Activated naive CD8-positive, alpha-beta T cell (primary cell): Measurements from ENCODE around the gene STX11.
"Not testable (repeated sequence)": the region's sequence is repeated elsewhere in the genome, so short reads cannot be mapped to it uniquely, and the experiment has no call there.

ENCODE experiments used
- H3K27ac Mint-ChIP-seq: one replicate; pipeline ENCODE4 v1.8.0; 2021; ENCODE audit warnings: mixed read lengths
- H3K27me3 Mint-ChIP-seq: one replicate; pipeline ENCODE4 v1.8.0; 2021; ENCODE audit warnings: mixed read lengths
- H3K36me3 Mint-ChIP-seq: one replicate; pipeline ENCODE4 v1.8.0; 2021; ENCODE audit warnings: mixed read lengths
- H3K4me1 Mint-ChIP-seq: one replicate; pipeline ENCODE4 v1.8.0; 2021; ENCODE audit warnings: low read depth, mixed read lengths
- H3K4me3 Mint-ChIP-seq: one replicate; pipeline ENCODE4 v1.8.0; 2021; ENCODE audit warnings: mild to moderate bottlenecking, mixed read lengths
- H3K9me3 Mint-ChIP-seq: one replicate; pipeline ENCODE4 v1.8.0; 2021; ENCODE audit warnings: low read depth, mixed read lengths

STX11 gene

DNA sequence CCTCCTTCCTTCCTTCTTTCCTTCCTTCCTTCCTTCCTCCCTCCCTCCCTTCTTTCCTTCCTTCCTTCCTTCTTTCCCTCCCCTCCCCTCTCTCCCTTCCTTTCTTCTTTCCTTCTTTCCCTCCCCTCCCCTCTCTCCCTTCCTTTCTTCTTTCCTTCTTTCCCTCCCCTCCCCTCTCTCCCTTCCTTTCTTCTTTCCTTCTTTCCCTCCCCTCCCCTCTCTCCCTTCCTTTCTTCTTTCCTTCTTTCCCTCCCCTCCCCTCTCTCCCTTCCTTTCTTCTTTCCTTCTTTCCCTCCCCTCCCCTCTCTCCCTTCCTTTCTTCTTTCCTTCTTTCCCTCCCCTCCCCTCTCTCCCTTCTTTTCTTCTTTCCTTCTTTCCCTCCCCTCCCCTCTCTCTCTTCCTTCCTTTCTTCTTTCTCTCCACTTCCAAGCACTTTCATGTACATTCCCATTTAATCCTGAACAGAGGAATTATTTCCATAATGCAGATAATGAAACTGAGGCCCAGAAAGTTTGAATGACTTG is 18.1 kb upstream of the STX11 start:
- peaks cover 21% of the 10 kb centered on the region for H3K4me1 Mint-ChIP-seq
- not testable (repeated sequence) for H3K4me3 Mint-ChIP-seq, H3K27me3 Mint-ChIP-seq, H3K36me3 Mint-ChIP-seq, H3K9me3 Mint-ChIP-seq
- H3K27ac Mint-ChIP-seq, result peak overlapping the region; percentile 25

DNA sequence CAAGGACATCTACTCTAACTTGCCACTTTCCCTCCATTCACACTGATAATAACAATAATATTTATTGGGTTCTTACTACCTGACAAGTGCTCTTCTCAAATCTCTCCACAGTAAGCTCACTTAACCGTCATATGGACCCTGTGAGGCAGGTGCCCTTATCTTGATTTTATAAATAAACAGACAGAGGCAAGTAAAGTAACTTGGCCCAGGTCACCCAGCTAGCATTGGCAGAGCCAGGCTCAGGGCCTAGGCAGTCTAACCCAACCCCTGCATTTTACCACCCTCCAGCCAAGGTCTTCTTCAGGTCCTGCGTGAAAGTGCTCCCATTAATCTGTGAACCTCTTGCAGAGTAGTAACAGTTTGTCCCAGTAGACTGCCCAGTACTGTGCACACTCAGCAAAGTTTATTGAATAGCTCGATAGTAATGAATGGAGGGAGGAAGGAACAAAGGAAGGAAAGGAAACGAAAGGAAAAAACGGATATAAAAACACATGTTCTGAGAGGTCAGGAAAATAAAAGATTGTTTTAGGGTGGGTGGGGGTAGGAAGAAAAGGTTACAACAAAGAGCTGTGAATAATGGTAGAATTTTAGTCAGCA is 17.0 kb upstream of the STX11 start:
- H3K36me3 Mint-ChIP-seq, result no peaks in the 10 kb centered on the region
- H3K4me1 Mint-ChIP-seq, result peaks cover 21% of the 10 kb centered on the region
- no peaks in the 10 kb centered on the region for H3K9me3 Mint-ChIP-seq
- peaks cover 2% of the 10 kb centered on the region for H3K27me3 Mint-ChIP-seq
- H3K27ac Mint-ChIP-seq, result no peak overlapping the region
- H3K4me3 Mint-ChIP-seq, result no peak overlapping the region

DNA sequence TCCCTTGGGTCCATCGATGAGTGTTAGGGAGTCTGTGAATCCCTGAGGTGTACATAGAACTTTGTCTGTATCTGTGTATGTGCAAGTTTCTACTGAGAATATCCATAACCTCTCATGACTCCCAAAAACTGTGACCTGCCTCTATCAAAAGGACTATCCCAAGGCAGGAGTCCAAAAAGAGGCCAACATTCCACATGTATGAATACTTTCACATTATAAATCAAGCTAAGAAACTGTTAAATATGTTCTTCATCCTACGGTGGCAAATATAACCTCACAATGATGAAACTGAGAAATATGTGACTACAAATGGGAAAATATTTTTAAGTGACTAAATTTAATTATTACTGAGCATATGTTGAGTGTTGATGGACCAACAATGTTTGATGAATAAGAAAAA is 16.1 kb upstream of the STX11 start:
- Mint-ChIP-seq H3K9me3 (no peaks in the 10 kb centered on the region), H3K27me3 (no peaks in the 10 kb centered on the region), H3K4me3 (no peak overlapping the region), H3K27ac (no peak overlapping the region), H3K4me1 (peaks cover 21% of the 10 kb centered on the region), H3K36me3 (no peaks in the 10 kb centered on the region)

DNA sequence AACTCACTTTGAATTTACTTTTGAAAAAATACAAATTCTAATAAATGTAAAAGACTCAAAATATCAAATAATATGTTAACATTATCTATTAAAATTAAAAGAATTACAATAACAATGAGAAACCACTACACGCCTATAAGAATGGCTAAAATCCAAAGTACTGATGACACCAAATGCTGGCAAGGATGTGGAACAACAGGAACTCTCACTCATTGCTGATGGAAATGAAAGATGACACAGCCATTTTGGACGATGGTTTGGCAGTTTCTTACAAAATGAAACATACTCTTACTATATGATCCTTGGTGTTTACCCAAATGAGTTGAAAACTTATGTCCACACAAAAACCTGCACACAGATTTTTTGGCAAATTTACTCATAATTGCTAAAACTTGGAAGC is 15.6 kb upstream of the STX11 start:
- Mint-ChIP-seq H3K27me3 (no peaks in the 10 kb centered on the region), H3K27ac (no peak overlapping the region), H3K36me3 (no peaks in the 10 kb centered on the region), H3K4me3 (no peak overlapping the region), H3K9me3 (no peaks in the 10 kb centered on the region), H3K4me1 (peaks cover 20% of the 10 kb centered on the region)

DNA sequence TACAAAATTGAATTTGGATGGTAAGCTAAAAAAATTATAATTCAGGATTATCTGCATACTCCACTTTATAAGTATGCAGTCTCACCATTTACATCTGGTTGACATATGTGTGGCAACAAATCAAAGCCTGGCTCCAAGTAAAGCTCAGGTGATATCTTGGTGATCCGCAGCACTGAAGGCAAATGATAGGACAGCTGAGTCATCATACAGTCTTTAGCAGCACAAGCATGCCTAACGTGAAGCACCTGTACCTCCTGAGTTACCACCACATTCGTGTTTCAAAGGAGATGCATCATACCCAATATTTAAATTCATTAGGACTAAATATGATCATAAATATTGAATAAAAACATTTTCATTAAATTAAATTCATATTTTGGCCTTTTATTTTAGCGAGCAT is 11.8 kb upstream of the STX11 start:
- Mint-ChIP-seq H3K27ac (no peak overlapping the region), H3K4me1 (no peaks in the 10 kb centered on the region), H3K4me3 (no peak overlapping the region), H3K27me3 (no peaks in the 10 kb centered on the region), H3K36me3 (no peaks in the 10 kb centered on the region), H3K9me3 (no peaks in the 10 kb centered on the region)

DNA sequence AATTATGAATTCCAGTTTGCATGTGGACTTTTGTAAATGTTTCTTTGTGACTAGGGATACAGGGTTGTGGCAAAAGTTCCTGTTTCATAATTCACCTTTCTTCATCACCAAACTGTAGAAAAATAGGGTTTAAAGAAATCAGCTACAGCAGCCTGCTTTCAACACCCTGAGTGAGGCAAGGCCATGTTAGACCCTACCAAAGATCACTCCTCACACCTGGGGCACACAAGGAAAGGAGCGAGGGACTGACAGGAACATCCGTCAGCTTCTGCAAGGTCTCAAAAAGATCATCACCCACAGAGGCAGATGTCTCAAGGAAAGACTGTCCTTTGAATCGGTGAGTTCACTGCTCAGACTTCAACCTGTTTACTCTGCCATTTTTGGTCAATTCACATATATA is 10.5 kb upstream of the STX11 start:
- Mint-ChIP-seq H3K9me3 (no peaks in the 10 kb centered on the region), H3K27me3 (no peaks in the 10 kb centered on the region), H3K27ac (no peak overlapping the region), H3K36me3 (no peaks in the 10 kb centered on the region), H3K4me3 (no peak overlapping the region), H3K4me1 (no peaks in the 10 kb centered on the region)

DNA sequence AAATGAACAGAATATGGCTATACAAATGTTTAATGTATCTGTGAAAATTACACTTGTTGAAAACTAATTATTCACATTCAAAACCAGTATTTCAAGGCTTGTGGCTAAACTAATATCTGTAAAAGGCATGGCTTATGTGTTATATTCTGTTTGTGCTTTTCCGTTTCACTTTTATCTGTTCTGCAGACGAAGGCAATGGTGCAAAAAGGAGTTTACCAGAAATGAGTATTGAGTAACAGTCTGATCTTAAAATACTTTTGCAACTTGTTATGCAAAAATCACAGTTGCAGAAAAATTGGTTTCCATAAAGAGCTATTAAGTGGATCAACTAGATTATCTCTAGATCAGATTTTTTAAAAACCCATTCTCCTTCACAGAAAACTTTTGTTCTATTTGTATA is 9.4 kb upstream of the STX11 start:
- no peak overlapping the region for H3K27ac Mint-ChIP-seq
- H3K27me3 Mint-ChIP-seq, result no peaks in the 10 kb centered on the region
- H3K4me3 Mint-ChIP-seq, result no peak overlapping the region
- no peaks in the 10 kb centered on the region for H3K4me1 Mint-ChIP-seq
- no peaks in the 10 kb centered on the region for H3K36me3 Mint-ChIP-seq
- H3K9me3 Mint-ChIP-seq, result no peaks in the 10 kb centered on the region

DNA sequence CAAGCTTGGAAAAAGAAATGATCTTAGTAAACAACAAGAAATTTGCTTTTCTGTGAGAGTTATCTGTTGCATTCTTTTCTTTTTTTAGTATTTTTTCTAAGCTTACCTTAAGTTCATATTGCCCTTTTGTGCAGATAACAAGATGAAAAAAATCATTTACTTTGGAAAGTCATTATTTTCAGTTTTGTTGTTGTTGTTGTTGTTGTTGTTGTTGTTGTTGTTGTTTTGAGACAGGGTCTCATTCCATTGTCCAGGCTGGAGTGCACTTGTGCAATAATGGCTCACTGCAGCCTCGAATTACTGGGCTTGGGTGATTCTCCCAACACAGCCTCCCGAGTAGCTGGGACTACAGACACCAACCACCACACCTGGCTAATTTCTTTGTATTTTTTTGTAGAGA is 8.8 kb upstream of the STX11 start:
- no peaks in the 10 kb centered on the region for H3K27me3 Mint-ChIP-seq
- H3K4me1 Mint-ChIP-seq, result no peaks in the 10 kb centered on the region
- H3K36me3 Mint-ChIP-seq, result no peaks in the 10 kb centered on the region
- no peak overlapping the region for H3K4me3 Mint-ChIP-seq
- no peak overlapping the region for H3K27ac Mint-ChIP-seq
- no peaks in the 10 kb centered on the region for H3K9me3 Mint-ChIP-seq

DNA sequence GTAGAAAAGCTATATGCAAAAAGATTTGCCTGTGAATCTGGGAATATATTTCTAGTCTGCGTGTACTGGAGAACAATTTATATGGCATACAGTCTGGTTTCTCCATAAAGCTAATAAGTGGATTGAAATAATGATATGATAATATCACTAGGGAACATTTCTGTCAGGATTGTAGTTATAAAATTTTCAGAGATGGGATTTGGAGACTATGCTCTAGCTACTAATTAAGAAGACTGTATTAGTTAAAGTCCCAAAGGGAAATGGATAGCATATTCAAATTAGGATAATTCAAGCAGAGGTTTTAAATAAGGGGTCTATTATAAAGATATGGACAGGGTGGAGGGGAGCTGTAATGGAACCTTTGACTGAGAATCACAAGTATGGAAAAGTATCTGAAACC is 7.2 kb upstream of the STX11 start:
- no peak overlapping the region for H3K4me3 Mint-ChIP-seq
- no peaks in the 10 kb centered on the region for H3K27me3 Mint-ChIP-seq
- no peaks in the 10 kb centered on the region for H3K36me3 Mint-ChIP-seq
- H3K27ac Mint-ChIP-seq, result no peak overlapping the region
- no peaks in the 10 kb centered on the region for H3K4me1 Mint-ChIP-seq
- H3K9me3 Mint-ChIP-seq, result no peaks in the 10 kb centered on the region

DNA sequence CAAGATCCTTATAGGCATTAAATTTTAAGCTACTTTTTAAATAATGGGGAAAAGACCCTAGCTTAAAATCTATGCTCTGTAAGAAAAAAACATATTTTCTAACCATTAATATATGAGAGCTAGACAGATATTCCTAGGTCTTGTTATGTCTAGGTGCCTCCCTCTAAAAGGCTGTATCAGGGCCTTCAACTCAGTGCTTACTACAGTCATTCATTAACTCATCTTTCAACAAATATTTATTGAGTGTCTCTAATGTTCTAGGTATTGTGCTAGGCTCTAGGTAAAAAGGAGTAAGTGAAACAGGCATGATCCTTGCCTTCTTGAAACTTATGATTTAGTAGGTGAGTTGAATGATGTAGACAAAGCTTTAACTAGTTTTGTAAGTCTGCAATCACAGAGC is 6.4 kb upstream of the STX11 start:
- no peaks in the 10 kb centered on the region for H3K9me3 Mint-ChIP-seq

DNA sequence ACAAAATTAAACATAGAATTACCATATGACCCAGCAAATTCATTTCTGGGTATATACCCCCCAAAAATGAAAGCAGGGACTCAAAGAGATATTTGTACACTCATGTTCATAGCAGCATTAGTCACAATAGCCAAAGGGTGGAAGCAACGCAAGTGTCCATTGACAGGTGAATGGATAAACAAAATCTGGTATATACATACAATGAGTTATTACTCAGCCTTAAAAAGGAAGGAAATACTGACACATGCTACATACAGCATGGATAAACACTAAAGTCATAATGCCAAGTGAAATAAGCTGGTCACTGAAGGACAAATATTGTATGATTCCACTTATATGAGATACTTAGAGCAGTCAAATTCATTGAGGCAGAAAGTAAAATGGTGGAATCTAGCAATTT is 5.3 kb upstream of the STX11 start:
- Mint-ChIP-seq H3K9me3 (no peaks in the 10 kb centered on the region), H3K36me3 (no peaks in the 10 kb centered on the region), H3K4me1 (peaks cover 3% of the 10 kb centered on the region), H3K4me3 (no peak overlapping the region), H3K27ac (no peak overlapping the region), H3K27me3 (no peaks in the 10 kb centered on the region)

More for the DNA sequence above, 6.4 kb upstream of the STX11 start:
- Mint-ChIP-seq H3K4me1 (no peaks in the 10 kb centered on the region), H3K36me3 (no peaks in the 10 kb centered on the region), H3K27me3 (no peaks in the 10 kb centered on the region), H3K4me3 (no peak overlapping the region), H3K27ac (no peak overlapping the region)

DNA sequence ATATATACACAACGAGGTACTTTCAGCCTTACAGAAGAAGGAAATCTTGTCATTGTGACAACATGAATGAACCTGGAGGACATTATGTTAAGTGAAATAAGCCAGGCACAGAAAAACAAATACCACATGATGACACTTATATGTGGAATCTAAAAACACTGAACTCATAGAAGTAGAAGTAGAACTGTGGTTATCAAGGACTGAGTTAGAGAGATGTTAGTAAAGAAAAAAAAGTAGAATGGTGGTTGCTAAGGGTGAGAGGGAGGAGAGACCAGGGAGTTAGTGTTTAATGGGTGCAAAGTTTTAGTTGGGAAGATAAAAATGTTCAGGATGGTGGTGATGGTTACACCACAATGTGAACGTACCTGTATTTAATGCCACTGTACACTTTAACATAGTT is 4.8 kb upstream of the STX11 start:
- Mint-ChIP-seq H3K27me3 (no peaks in the 10 kb centered on the region), H3K4me3 (no peak overlapping the region), H3K36me3 (no peaks in the 10 kb centered on the region), H3K9me3 (no peaks in the 10 kb centered on the region), H3K27ac (no peak overlapping the region), H3K4me1 (peaks cover 3% of the 10 kb centered on the region)

DNA sequence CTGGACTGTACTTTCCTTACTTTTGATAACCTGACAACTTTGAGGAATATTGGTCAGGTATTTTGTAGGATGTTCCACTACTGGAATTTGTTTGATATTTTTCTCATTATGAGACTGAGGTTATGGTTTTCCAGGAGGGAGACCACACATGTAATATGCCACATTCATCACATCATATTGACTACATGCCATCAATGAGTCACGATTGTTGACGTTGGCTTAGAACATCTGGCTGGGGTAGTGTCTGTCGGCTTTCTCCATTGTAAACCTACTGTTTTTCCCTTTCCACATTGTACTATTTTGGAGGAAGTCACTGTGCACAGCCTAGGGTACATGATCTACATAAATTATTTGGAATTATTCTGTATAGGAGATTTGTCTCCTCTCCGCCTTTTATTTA is 1.4 kb upstream of the STX11 start:
- H3K4me3 Mint-ChIP-seq, result no peak overlapping the region
- no peaks in the 10 kb centered on the region for H3K27me3 Mint-ChIP-seq
- peaks cover 29% of the 10 kb centered on the region for H3K4me1 Mint-ChIP-seq
- peaks cover 8% of the 10 kb centered on the region for H3K36me3 Mint-ChIP-seq
- H3K27ac Mint-ChIP-seq, result no peak overlapping the region
- H3K9me3 Mint-ChIP-seq, result no peaks in the 10 kb centered on the region

DNA sequence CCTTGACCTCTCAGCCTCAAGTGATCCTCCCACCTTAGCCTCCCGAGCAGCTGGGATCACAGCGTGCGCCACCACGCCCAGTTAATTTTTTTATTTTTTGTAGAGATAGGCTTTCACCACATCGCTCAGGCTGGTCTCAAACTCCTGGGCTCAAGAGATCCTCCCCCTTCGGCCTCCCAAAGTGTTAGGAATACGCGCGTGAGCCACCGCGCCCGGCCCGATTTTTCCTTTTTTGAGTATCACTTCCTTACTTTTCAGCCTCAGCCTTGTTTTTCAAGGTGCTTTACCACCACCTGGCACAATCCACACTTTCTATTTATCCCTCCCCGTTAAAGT is 791 bp upstream of the STX11 start:
- Mint-ChIP-seq H3K9me3 (no peaks in the 10 kb centered on the region), H3K36me3 (peaks cover 11% of the 10 kb centered on the region)

DNA sequence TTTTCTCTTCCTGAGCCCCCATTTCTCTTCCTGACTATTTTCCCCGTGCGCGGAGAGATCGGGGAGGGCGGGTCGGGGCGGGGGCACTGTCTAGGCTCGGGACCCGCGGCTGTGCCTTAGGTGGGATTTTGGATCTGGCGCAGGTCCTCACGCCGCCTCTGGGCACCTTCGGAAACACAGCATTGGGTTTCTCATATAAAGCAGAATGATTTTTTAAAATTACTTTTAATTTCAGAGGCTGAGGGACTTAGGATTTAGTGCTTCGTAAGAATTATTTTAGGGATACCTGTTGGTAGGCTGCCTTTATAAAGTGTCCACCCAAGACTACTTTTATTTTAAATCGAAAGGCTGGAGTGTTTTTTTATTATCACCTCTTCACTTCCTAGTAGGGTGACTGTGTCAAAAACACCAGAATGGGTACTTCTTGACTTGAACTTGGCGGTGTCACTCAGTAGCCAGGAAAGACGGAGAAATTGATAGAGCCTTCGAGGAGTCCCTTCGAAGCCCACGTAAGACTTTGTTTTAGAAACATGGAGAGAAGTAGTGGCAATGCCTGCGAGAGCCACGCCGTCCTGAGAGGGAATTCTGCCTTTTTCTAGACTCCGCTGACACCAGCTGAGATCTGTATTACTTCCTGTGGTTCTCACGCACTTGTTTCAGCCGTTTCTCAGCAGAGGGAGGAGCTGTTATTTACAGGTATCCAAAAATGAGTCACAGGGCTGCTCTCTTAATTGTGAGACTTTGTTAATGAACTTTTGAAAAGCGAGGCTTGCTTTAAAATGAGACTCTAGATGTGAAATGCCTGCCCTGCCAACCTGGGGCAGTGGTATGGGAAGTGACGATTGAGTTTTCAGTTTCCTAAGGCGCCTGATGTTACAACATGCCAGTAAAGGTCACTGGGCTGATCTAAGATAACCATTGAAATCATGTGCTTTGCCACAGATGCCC is 667 bp downstream of the STX11 start:
- Mint-ChIP-seq H3K36me3 (peaks cover 13% of the 10 kb centered on the region), H3K4me1 (peaks cover 39% of the 10 kb centered on the region), H3K27me3 (no peaks in the 10 kb centered on the region), H3K27ac (peak overlapping the region; percentile 99), H3K9me3 (no peaks in the 10 kb centered on the region), H3K4me3 (peak overlapping the region; percentile 94)

More for the DNA sequence above, 791 bp upstream of the STX11 start:
- Mint-ChIP-seq H3K27me3 (no peaks in the 10 kb centered on the region), H3K4me3 (peak overlapping the region; percentile 86), H3K4me1 (peaks cover 33% of the 10 kb centered on the region), H3K27ac (peak overlapping the region; percentile 87)
